ENCODE measurements around the gene CACNA1B.

- no peak for TF ChIP-seq REST (IDR thresholded peaks at IDR 0.05)
- no peak for TF ChIP-seq POLR2A (IDR thresholded peaks at IDR 0.05; ENCODE audit: low read length)
- TF ChIP-seq TP53 (CRISPR knock-in tag; IDR thresholded peaks at IDR 0.05), result no peak
These were observed 35.1 kb downstream of the CACNA1B start for GRCh38 chr9:137912671-137913070.
